Neuronal stem cell (in vitro differentiated cells): ENCODE results near the gene ZNF563.

Source experiments
- DNase-seq: peaks from one replicate; pipeline ENCODE4 v3.0.0-alpha.2; 2013; ENCODE audit warnings: low spot score
- H2AFZ ChIP-seq: one replicate; pipeline ENCODE4 v1.6.1; 2013; ENCODE audit warnings: mild to moderate bottlenecking, low read length, inconsistent platforms
- H2AK5ac ChIP-seq: 2 replicates; pipeline ENCODE4 v1.6.1; 2013; ENCODE audit warnings: low read depth, mild to moderate bottlenecking, inconsistent platforms, low read length, moderate library complexity, mixed read lengths
- H2BK120ac ChIP-seq: 2 replicates; pipeline ENCODE4 v1.6.1; 2013; ENCODE audit warnings: low read depth, mild to moderate bottlenecking, inconsistent platforms, low read length, moderate library complexity, mixed read lengths
- H2BK12ac ChIP-seq: one replicate; pipeline ENCODE4 v1.6.1; 2013; ENCODE audit warnings: low read length, inconsistent platforms
- H2BK15ac ChIP-seq: 2 replicates; pipeline ENCODE4 v1.6.1; 2013; ENCODE audit warnings: mild to moderate bottlenecking, low read length, inconsistent platforms, mixed read lengths
- H2BK5ac ChIP-seq: one replicate; pipeline ENCODE4 v1.6.1; 2013; ENCODE audit warnings: inconsistent platforms, mild to moderate bottlenecking, low read length, moderate library complexity
- H3K14ac ChIP-seq: one replicate; pipeline ENCODE4 v1.6.1; 2013; ENCODE audit warnings: low read length, inconsistent platforms
- H3K18ac ChIP-seq: 2 replicates; pipeline ENCODE4 v1.6.1; 2013; ENCODE audit warnings: low read length, inconsistent platforms
- H3K23ac ChIP-seq: 2 replicates; pipeline ENCODE4 v1.6.1; 2013; ENCODE audit warnings: low read depth, mild to moderate bottlenecking, mixed read lengths, low read length, inconsistent platforms; ENCODE audit not compliant: poor library complexity
- H3K27ac ChIP-seq: replicated peaks from 3 replicates; pipeline ENCODE4 v1.5.1; 2013; ENCODE audit warnings: low read length, inconsistent platforms
- H3K27me3 ChIP-seq, 3 experiments: 2 replicates each; pipeline ENCODE4 v1.6.1; 2013; ENCODE audit warnings: low read length in 3 of 3, mild to moderate bottlenecking in 2 of 3, inconsistent platforms in 1 of 3, low read depth in 1 of 3, mixed read lengths in 1 of 3, moderate library complexity in 1 of 3; ENCODE audit not compliant: control insufficient read depth in 3 of 3, insufficient read depth in 3 of 3
- H3K36me3 ChIP-seq, 2 donors: replicated peaks in 1 of 2; 2 replicates each; pipeline ENCODE4 v1.6.1; 2013; ENCODE audit warnings: low read length in 2 of 2; ENCODE audit not compliant: control insufficient read depth in 2 of 2, insufficient read depth in 2 of 2
- H3K4ac ChIP-seq: 2 replicates; pipeline ENCODE4 v1.6.1; 2013; ENCODE audit warnings: inconsistent platforms, mild to moderate bottlenecking, low read length, moderate library complexity
- H3K4me1 ChIP-seq, 2 donors: 1 replicate in 1 of 2; 2 replicates in 1 of 2; pipeline ENCODE4 v1.6.1; 2013; ENCODE audit warnings: low read length in 2 of 2, low read depth in 1 of 2; ENCODE audit not compliant: control insufficient read depth in 2 of 2, insufficient read depth in 1 of 2
- H3K4me2 ChIP-seq: one replicate; pipeline ENCODE4 v1.6.1; 2013; ENCODE audit warnings: mild to moderate bottlenecking, low read length, inconsistent platforms; ENCODE audit not compliant: insufficient read depth, poor library complexity, severe bottlenecking
- H3K4me3 ChIP-seq, 2 donors: 2 replicates each; pipeline ENCODE4 v1.5.1; 2013; ENCODE audit warnings: low read length in 2 of 2, mild to moderate bottlenecking in 2 of 2, inconsistent platforms in 1 of 2, moderate library complexity in 1 of 2
- H3K79me1 ChIP-seq: one replicate; pipeline ENCODE4 v1.6.1; 2013; ENCODE audit warnings: low read depth, mild to moderate bottlenecking, inconsistent platforms, low read length, moderate library complexity
- H3K9ac ChIP-seq: one replicate; pipeline ENCODE4 v1.6.1; 2013; ENCODE audit warnings: mild to moderate bottlenecking, low read depth, low read length, inconsistent platforms; ENCODE audit not compliant: poor library complexity
- H3K9me3 ChIP-seq, 2 donors: replicated peaks in 1 of 2; 2 replicates each; pipeline versions ENCODE3 to v1.6.1; 2013; ENCODE audit warnings: low read length in 2 of 2, mild to moderate bottlenecking in 2 of 2, inconsistent platforms in 1 of 2, low read depth in 1 of 2, mixed read lengths in 1 of 2, moderate library complexity in 1 of 2; ENCODE audit not compliant: control insufficient read depth in 2 of 2, insufficient read depth in 1 of 2
- H4K8ac ChIP-seq: one replicate; pipeline ENCODE4 v1.6.1; 2013; ENCODE audit warnings: low read depth, mild to moderate bottlenecking, inconsistent platforms, low read length, moderate library complexity
- H4K91ac ChIP-seq: one replicate; pipeline ENCODE4 v1.6.1; 2013; ENCODE audit warnings: low read length, low read depth, mild to moderate bottlenecking, inconsistent platforms; ENCODE audit not compliant: poor library complexity
- WGBS, 2 donors: extraction: QIAGEN DNeasy Blood & Tissue Kit; methylation state at CpG; one replicate each; pipeline ENCODE4 v1.1.7; 2013; ENCODE audit warnings: missing lambda C conversion rate in 2 of 2, mixed read lengths in 1 of 2; ENCODE audit not compliant: insufficient read length in 2 of 2, insufficient replicate concordance in 1 of 2; ENCODE audit errors: extremely low coverage in 2 of 2; 5-methylcytosine and 5-hydroxymethylcytosine counted together

The ZNF563 gene

DNA sequence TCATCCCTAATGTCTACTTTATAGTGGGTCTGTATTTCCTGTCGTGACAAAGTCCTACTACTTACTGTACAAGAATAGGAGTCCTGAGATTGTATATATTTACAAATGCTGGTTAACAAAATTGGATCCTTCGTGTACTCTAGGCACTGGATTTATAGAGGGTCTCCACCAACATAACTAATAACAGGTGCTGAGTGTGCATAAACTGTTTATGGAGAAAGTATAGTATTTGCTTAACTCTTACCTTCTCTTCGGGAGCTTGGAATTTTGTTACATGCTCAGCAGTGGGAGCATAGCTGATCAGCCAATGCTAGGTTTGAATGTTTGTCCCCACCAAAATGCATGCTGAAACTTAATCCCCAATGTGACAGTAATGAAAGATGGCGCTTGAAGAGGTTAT is 19.9 kb upstream of the ZNF563 start:
- H3K14ac ChIP-seq = no peak overlapping the region
- no peak overlapping the region for H3K18ac ChIP-seq
- DNase-seq = no peak
- WGBS, 2 donors = no CpG with 5 or more reads among the region's 4 CpGs
- no peak overlapping the region for H3K4me3 ChIP-seq
- H2BK15ac ChIP-seq = no peak overlapping the region
- no peak overlapping the region for H3K4ac ChIP-seq
- H3K9ac ChIP-seq = no peak overlapping the region
- no peak overlapping the region for H3K23ac ChIP-seq
- no peaks in the 10 kb centered on the region for H3K4me1 ChIP-seq
- H3K27ac ChIP-seq = no peak overlapping the region
- H2BK5ac ChIP-seq = no peak overlapping the region
- no peak overlapping the region for H2AK5ac ChIP-seq
- no peak overlapping the region for H2BK120ac ChIP-seq
- H3K4me2 ChIP-seq = no peak overlapping the region
- H4K91ac ChIP-seq = no peak overlapping the region
- H4K8ac ChIP-seq = no peak overlapping the region
- H2AFZ ChIP-seq = no peak overlapping the region
- no peak overlapping the region for H2BK12ac ChIP-seq
- peaks cover 12 to 58% of the 10 kb centered on the region in 2 donors for H3K36me3 ChIP-seq
- H3K79me1 ChIP-seq = no peaks in the 10 kb centered on the region
- peaks cover 18 to 84% of the 10 kb centered on the region in 2 donors for H3K9me3 ChIP-seq
- H3K27me3 ChIP-seq = no peaks in the 10 kb centered on the region

DNA sequence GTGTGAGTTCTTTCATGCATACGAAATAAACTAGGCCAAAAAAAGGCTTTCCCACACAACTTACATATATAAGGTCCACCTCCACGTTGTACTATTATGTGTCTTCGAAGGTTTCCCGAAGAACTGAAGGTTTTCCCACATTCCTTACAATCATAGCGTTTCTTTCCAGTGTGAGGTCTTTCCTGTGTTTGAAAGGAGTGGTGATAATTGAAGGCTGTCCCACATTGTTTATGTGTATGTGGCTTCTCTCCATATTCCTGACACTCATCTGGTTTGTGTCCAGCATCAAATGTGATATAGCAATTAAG is 17.4 kb upstream of the ZNF563 start:
- H3K4ac ChIP-seq = no peak overlapping the region
- no peak overlapping the region for H3K14ac ChIP-seq
- no peak overlapping the region for H3K18ac ChIP-seq
- no peak for DNase-seq
- H2BK5ac ChIP-seq = no peak overlapping the region
- H3K27ac ChIP-seq = no peak overlapping the region
- no peaks in the 10 kb centered on the region for H3K79me1 ChIP-seq
- H3K9ac ChIP-seq = no peak overlapping the region
- H3K9me3 ChIP-seq = peaks cover 16 to 92% of the 10 kb centered on the region in 2 donors
- no peak overlapping the region for H2BK12ac ChIP-seq
- H3K36me3 ChIP-seq = peaks cover 12 to 73% of the 10 kb centered on the region in 2 donors
- H2AK5ac ChIP-seq = no peak overlapping the region
- H2BK15ac ChIP-seq = no peak overlapping the region
- no peak overlapping the region for H4K8ac ChIP-seq
- WGBS, 2 donors = no CpG with 5 or more reads among the region's 5 CpGs
- no peak overlapping the region for H4K91ac ChIP-seq
- no peak overlapping the region for H2BK120ac ChIP-seq
- H3K4me2 ChIP-seq = no peak overlapping the region
- H3K4me1 ChIP-seq = no peaks in the 10 kb centered on the region
- H3K4me3 ChIP-seq = no peak overlapping the region
- H3K27me3 ChIP-seq = no peaks in the 10 kb centered on the region
- no peak overlapping the region for H3K23ac ChIP-seq
- H2AFZ ChIP-seq = no peak overlapping the region

DNA sequence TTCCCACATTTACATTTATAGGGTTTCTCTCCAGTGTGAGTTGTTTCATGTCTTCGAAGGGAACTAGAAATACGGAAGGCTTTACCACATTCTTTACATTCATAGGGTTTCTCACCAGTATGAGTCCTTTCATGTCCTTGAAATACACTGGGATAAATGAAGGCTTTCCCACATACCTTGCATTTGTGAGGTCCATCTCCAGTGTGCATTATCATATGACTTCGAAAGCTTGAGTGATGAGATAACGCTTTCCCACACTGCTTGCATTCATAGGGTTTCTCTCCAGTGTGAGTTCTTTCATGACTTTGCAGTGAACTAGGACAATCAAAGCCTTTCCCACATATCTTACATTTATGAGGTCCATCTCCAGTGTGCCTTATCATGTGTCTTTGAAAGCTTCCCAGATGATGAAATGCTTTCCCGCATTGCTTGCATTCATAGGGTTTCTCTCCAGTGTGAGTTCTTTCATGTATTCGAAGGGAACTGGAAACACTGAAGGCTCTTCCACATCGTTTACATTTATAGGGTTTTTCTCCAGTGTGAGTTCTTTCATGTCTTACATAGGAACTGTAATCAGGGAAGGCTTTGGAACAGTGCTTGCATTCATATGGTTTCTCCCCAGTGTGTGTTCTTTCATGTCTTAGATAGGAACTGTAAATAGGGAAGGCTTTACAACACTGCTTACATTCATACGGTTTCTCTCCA is 16.9 kb upstream of the ZNF563 start:
- Histone ChIP-seq H3K4me2 (no peak overlapping the region), H2BK12ac (no peak overlapping the region), H3K79me1 (no peaks in the 10 kb centered on the region), H4K91ac (no peak overlapping the region), H3K14ac (no peak overlapping the region), H2AFZ (no peak overlapping the region), H3K36me3 (peaks cover 12 to 76% of the 10 kb centered on the region in 2 donors), H4K8ac (no peak overlapping the region), H3K9ac (no peak overlapping the region), H3K27me3 (no peaks in the 10 kb centered on the region), H3K23ac (no peak overlapping the region), H3K27ac (no peak overlapping the region), H2BK5ac (no peak overlapping the region), H3K4ac (no peak overlapping the region), H3K18ac (no peak overlapping the region), H2BK120ac (no peak overlapping the region), H3K9me3 (peaks cover 14 to 94% of the 10 kb centered on the region in 2 donors), H3K4me1 (no peaks in the 10 kb centered on the region), H2BK15ac (no peak overlapping the region), H3K4me3 (no peak overlapping the region), H2AK5ac (no peak overlapping the region)
- no CpG with 5 or more reads among the region's 8 CpGs for WGBS, 2 donors
- DNase-seq = no peak

DNA sequence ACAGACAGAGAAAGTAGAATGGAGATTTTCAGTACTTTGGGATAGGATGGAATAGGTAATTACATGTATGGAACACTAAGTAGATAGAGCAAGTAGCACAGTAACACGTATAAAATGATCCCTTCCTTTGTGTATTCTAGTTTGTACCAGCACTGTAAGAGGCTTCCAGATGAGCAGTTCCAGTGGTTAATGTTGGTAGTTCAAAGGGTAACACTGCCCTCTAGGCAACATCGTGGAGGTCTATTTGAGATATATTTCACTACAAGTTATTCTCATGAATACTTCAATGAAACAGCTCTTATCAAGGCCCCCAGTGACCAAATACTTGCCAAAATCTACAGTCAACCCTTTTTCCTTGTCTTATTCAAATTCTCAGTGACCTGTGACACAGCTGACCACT is 13.5 kb upstream of the ZNF563 start:
- H2AK5ac ChIP-seq = no peak overlapping the region
- no peak overlapping the region for H4K91ac ChIP-seq
- H3K4me2 ChIP-seq = no peak overlapping the region
- no peak overlapping the region for H3K18ac ChIP-seq
- no peaks in the 10 kb centered on the region for H3K27me3 ChIP-seq
- no peak overlapping the region for H2BK5ac ChIP-seq
- no peak overlapping the region for H3K27ac ChIP-seq
- no peak overlapping the region for H3K9ac ChIP-seq
- H4K8ac ChIP-seq = no peak overlapping the region
- peaks cover 12 to 55% of the 10 kb centered on the region in 2 donors for H3K36me3 ChIP-seq
- H3K9me3 ChIP-seq = peaks cover 16 to 93% of the 10 kb centered on the region in 2 donors
- no peaks in the 10 kb centered on the region for H3K79me1 ChIP-seq
- WGBS, 2 donors = no CpG with 5 or more reads among the region's 2 CpGs
- H2BK120ac ChIP-seq = no peak overlapping the region
- no peak overlapping the region for H2BK15ac ChIP-seq
- H3K14ac ChIP-seq = no peak overlapping the region
- no peak overlapping the region for H2BK12ac ChIP-seq
- no peak overlapping the region for H2AFZ ChIP-seq
- no peak for DNase-seq
- no peak overlapping the region for H3K4ac ChIP-seq
- no peak overlapping the region for H3K23ac ChIP-seq
- H3K4me1 ChIP-seq = no peaks in the 10 kb centered on the region
- H3K4me3 ChIP-seq = no peak overlapping the region
